SK-N-MC (cell line): Measurements from ENCODE around the gene CHRNG.

Experiments
- DNase-seq: peaks from one replicate; pipeline ENCODE4 v3.0.0-alpha.2; 2011; ENCODE audit warnings: low read depth, low spot score
- H3K27ac ChIP-seq: fragments of 200-600 bp; sonication (generic); 2 replicates; pipeline ENCODE4 v1.5.1; 2016; ENCODE audit warnings: mixed run types
- H3K36me3 ChIP-seq: fragments of 200-600 bp; sonication (generic); 2 replicates; pipeline ENCODE4 v1.6.1; 2017; ENCODE audit warnings: antibody characterized with exemption, low read length, mixed read lengths; ENCODE audit not compliant: insufficient read depth
- H3K4me3 ChIP-seq: fragments of 200-600 bp; sonication (generic); 2 replicates; pipeline ENCODE4 v1.5.1; 2016
- H3K9ac ChIP-seq: fragments of 200-600 bp; sonication (generic); 2 replicates; pipeline ENCODE4 v1.8.0; 2017; ENCODE audit warnings: mixed run types, mixed read lengths; ENCODE audit not compliant: insufficient read length
- H3K9me3 ChIP-seq: fragments of 200-600 bp; sonication (generic); 2 replicates; pipeline ENCODE4 v1.6.1; 2017; ENCODE audit warnings: low read depth, mild to moderate bottlenecking, antibody characterized with exemption, low read length, moderate library complexity, mixed read lengths
- EZH2 ChIP-seq: fragments of 200-600 bp; sonication (generic); IDR thresholded peaks from one replicate; pipeline ENCODE4 v1.6.1; 2017; ENCODE audit warnings: antibody characterized with exemption
- FOXP2 ChIP-seq: optimal IDR thresholded peaks from 2 replicates; pipeline ENCODE3; 2011; ENCODE audit warnings: mild to moderate bottlenecking, moderate library complexity; ENCODE audit not compliant: insufficient read depth; ENCODE audit errors: extremely low read length, control extremely low read depth
- POLR2AphosphoS5 ChIP-seq: IDR thresholded peaks from 2 replicates; pipeline ENCODE4 v1.6.1; 2012; ENCODE audit warnings: mild to moderate bottlenecking, low read depth, low read length, borderline replicate concordance

CHRNG gene, protein sequence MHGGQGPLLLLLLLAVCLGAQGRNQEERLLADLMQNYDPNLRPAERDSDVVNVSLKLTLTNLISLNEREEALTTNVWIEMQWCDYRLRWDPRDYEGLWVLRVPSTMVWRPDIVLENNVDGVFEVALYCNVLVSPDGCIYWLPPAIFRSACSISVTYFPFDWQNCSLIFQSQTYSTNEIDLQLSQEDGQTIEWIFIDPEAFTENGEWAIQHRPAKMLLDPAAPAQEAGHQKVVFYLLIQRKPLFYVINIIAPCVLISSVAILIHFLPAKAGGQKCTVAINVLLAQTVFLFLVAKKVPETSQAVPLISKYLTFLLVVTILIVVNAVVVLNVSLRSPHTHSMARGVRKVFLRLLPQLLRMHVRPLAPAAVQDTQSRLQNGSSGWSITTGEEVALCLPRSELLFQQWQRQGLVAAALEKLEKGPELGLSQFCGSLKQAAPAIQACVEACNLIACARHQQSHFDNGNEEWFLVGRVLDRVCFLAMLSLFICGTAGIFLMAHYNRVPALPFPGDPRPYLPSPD

GRCh38 chr2:232539298-232540231, at the start of gene CHRNG:
Gene CHRNG, plus strand, starts transcription at chr2:232539692. Its CDS starts 56 bp downstream, at chr2:232539748.
- H3K9me3 ChIP-seq = no peaks in the 10 kb centered on the region
- H3K4me3 ChIP-seq = no peak within 1 kb of the TSS
- TF ChIP-seq POLR2AphosphoS5 (no peak), EZH2 (no peak), FOXP2 (no peak)
- DNase-seq = no peak
- H3K9ac ChIP-seq = no peak within 1 kb of the TSS
- H3K27ac ChIP-seq = no peak within 1 kb of the TSS
- no peaks in the 10 kb centered on the region for H3K36me3 ChIP-seq

DNA sequence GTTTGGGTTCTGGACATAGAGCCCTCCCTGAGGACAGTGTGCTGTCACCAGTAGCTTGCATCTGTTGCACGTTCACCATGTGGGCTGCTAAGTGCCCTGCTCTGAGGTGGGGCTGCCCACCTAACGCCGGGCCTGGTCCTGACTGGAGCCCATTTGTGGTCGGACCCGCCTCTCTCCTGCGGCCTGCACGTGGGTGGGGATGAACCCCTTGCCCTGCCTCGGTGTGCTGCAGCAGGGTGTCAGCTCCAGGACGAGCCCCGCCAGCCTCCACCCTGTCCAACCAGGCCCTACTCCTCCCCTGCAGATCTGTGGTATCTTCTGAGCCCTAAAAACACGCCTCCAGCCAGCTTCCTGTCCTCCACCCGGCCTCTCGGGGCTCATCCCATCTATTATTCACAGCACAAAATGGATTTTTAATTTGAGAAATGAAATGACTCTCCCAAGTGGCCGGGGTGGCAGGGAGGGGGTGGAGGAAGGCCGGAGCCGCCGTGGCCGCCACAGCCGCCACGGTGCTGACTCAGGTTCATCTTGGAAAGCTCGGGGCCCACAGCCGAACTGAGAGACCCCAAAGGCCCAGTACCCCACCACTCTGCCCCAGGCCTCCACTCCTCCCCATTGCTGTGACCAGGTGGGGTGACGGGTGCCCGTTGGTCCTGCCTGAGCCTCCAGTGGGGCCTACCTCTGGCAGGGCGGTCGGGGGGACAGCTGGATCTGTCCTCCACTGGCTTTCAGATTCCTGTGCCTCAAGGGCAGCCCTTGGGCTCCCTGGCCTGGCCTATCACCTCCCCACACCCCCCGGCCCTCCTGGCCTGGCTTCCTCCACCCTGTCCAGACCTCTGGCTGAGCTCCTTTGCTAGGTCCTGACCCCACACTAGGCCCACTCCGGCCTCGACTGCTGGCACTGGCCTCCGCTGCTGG, 49.0 kb upstream of the CHRNG start:
- no peak overlapping the region for H3K4me3 ChIP-seq
- no peak overlapping the region for H3K9ac ChIP-seq
- no peaks in the 10 kb centered on the region for H3K36me3 ChIP-seq
- H3K27ac ChIP-seq = no peak overlapping the region
- no peaks in the 10 kb centered on the region for H3K9me3 ChIP-seq
- no peak for DNase-seq
- no peak for TF ChIP-seq EZH2

DNA sequence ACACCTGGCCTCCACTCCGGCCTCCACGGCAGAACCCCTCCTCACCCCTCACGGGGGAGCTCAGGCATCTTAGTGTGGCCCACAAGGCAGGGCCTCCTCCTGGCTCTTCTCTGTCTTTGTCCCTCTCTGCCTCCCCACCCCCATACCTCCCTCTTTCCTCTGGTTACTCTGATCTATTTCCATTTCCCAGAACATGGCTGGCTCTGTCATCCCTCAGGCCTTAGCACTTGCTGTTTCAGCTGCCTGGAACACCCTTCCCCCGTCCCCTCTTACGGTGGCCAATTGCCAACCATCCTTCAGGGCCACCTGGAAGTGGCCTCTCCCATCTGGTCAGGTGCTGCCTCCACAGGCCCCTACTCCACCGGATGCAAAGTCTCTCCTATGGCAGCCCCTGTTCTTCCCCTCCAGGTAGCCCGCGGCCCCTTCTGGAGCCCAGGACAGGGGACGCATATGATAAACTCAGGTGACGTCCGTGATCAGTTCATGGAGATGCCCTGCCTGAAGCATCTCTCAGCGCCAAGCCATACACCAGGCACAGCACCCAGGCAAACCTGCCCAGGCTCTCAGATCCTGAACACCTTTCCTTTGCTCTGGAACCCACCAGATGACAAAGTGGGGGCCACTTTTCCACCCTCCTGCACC, 48.2 kb upstream of the CHRNG start:
- no peaks in the 10 kb centered on the region for H3K9me3 ChIP-seq
- no peak overlapping the region for H3K9ac ChIP-seq
- H3K4me3 ChIP-seq = no peak overlapping the region
- no peak for DNase-seq
- TF ChIP-seq POLR2AphosphoS5 (no peak), FOXP2 (no peak), EZH2 (no peak)
- H3K36me3 ChIP-seq = no peaks in the 10 kb centered on the region
- no peak overlapping the region for H3K27ac ChIP-seq

- Histone ChIP-seq H3K27ac (no peak overlapping the region), H3K36me3 (no peaks in the 10 kb centered on the region), H3K9me3 (no peaks in the 10 kb centered on the region), H3K4me3 (no peak overlapping the region), H3K9ac (no peak overlapping the region)
- no peak for DNase-seq
- TF ChIP-seq POLR2AphosphoS5 (no peak), EZH2 (no peak), FOXP2 (no peak)
These were observed 47.1 kb upstream of the CHRNG start for GRCh38 chr2:232492236-232492848.

GRCh38 chr2:232492963-232493700, 46.4 kb upstream of the CHRNG start:
- no peak overlapping the region for H3K27ac ChIP-seq
- H3K36me3 ChIP-seq = no peaks in the 10 kb centered on the region
- no peak for DNase-seq
- H3K4me3 ChIP-seq = no peak overlapping the region
- H3K9ac ChIP-seq = no peak overlapping the region
- TF ChIP-seq EZH2 (no peak), FOXP2 (no peak)
- no peaks in the 10 kb centered on the region for H3K9me3 ChIP-seq

- Histone ChIP-seq H3K9ac (no peak overlapping the region), H3K27ac (no peak overlapping the region), H3K36me3 (no peaks in the 10 kb centered on the region), H3K4me3 (no peak overlapping the region), H3K9me3 (no peaks in the 10 kb centered on the region)
- DNase-seq = no peak
- TF ChIP-seq EZH2 = no peak
- TF ChIP-seq FOXP2 = no peak
- no peak for TF ChIP-seq POLR2AphosphoS5
These were observed 45.6 kb upstream of the CHRNG start for GRCh38 chr2:232493701-232494474.

DNA sequence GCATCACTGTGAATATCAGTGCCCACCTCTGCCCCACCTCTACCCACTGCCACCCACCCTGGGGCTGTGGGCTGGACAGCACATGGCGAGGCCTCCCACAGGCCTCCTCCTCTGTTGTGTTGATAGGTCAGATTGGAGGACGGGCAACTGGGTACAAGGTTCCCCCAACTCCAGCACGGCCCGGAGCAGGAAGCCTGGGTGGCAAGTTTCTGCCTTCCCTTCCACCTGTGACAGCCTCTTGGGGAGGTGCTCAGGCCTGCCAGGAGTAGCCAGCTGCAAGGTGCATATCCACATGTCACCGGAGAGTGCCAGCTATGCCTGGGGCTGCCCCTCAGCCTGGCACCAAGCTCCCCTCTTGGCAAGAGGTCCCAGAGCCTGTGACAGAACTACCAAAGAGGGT, 45.0 kb upstream of the CHRNG start:
- H3K36me3 ChIP-seq = no peaks in the 10 kb centered on the region
- TF ChIP-seq EZH2 = no peak
- TF ChIP-seq POLR2AphosphoS5 = no peak
- no peak for TF ChIP-seq FOXP2
- no peak overlapping the region for H3K9ac ChIP-seq
- no peak overlapping the region for H3K4me3 ChIP-seq
- DNase-seq = no peak
- H3K9me3 ChIP-seq = no peaks in the 10 kb centered on the region
- no peak overlapping the region for H3K27ac ChIP-seq
